Femur (tissue), 1 donor: ENCODE data around the gene MFSD12.
"Not testable (repeated sequence)": the region's sequence is repeated elsewhere in the genome, so short reads cannot be mapped to it uniquely, and the experiment has no call there.

Experiments used
- DNase-seq: peaks from one replicate; pipeline ENCODE4 v3.0.0-alpha.2; 2017

Gene MFSD12

GRCh38 chr19:3521104-3521445, 36.3 kb downstream of the MFSD12 start:
- no peak for DNase-seq

GRCh38 chr19:3520166-3521103, 37.0 kb downstream of the MFSD12 start:
- no peak for DNase-seq

- DNase-seq: no peak
These were observed 38.3 kb downstream of the MFSD12 start for GRCh38 chr19:3519126-3519525.

GRCh38 chr19:3518659-3519058, 38.7 kb downstream of the MFSD12 start:
- no peak for DNase-seq

- DNase-seq: no peak
These were observed 39.1 kb downstream of the MFSD12 start for GRCh38 chr19:3518255-3518654.

- DNase-seq: no peak
These were observed 39.7 kb downstream of the MFSD12 start for GRCh38 chr19:3517638-3518037.

- peak; percentile 51 for DNase-seq
These were observed 40.6 kb downstream of the MFSD12 start for GRCh38 chr19:3516675-3517207.

- no peak for DNase-seq
These were observed 41.4 kb downstream of the MFSD12 start for GRCh38 chr19:3515891-3516422.

- no peak for DNase-seq
These were observed 42.5 kb downstream of the MFSD12 start for GRCh38 chr19:3514930-3515329.

- DNase-seq: no peak
These were observed 43.9 kb downstream of the MFSD12 start for GRCh38 chr19:3513229-3514140.

- DNase-seq: no peak
These were observed 44.7 kb downstream of the MFSD12 start for GRCh38 chr19:3512562-3513228.

GRCh38 chr19:3511506-3512251, 45.7 kb downstream of the MFSD12 start:
- no peak for DNase-seq

GRCh38 chr19:3510727-3511126, 46.7 kb downstream of the MFSD12 start:
- no peak for DNase-seq

GRCh38 chr19:3509566-3509989, 47.8 kb downstream of the MFSD12 start:
- no peak for DNase-seq

GRCh38 chr19:3508771-3509535, 48.4 kb downstream of the MFSD12 start:
- DNase-seq: no peak

GRCh38 chr19:3508121-3508661, 49.2 kb downstream of the MFSD12 start:
- not testable (repeated sequence) for DNase-seq

GRCh38 chr19:3507371-3508120, 49.8 kb downstream of the MFSD12 start:
- DNase-seq: peak; percentile 51

GRCh38 chr19:3506384-3507340, 50.7 kb downstream of the MFSD12 start:
- DNase-seq: peak; percentile 59
